A673 (cell line): ENCODE results near the gene ECI2.

ENCODE experiments used
- EZH2 ChIP-seq: fragments of 200-600 bp; sonication (generic); IDR thresholded peaks from 2 replicates; pipeline ENCODE4 v1.6.1; 2017; ENCODE audit warnings: borderline replicate concordance, low read depth, mild to moderate bottlenecking, mixed read lengths, antibody characterized with exemption, low read length; ENCODE audit not compliant: poor library complexity, severe bottlenecking
- TF ChIP-seq, protein P1 (sequence below): fragments of 300-800, 200-600 bp; sonication (generic); conservative IDR thresholded peaks from 2 replicates; pipeline ENCODE4 v1.5.1; 2017; ENCODE audit warnings: low read depth, mild to moderate bottlenecking, antibody characterized with exemption, low read length, moderate library complexity, mixed read lengths

DNA sequence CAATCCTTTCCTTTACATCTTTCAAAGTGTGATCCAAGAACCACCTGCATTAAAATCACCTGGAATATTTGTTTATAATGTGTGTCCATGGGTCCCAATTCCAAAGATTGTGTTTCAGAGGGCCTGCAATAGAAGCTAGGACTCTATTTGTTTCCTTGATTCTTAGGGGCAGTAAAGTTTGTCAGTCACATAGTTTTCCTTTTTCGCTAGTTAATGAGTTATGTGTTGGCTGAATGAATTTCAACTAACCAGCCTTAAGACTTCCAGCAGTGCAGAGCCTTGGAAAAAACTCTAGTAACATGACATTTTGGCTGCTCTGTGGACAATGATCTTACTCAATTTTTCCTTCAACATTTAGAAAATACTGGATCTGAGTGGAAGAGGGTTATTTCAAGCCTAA, 67.7 kb downstream of the ECI2 start:
- TF ChIP-seq, protein P1, sequence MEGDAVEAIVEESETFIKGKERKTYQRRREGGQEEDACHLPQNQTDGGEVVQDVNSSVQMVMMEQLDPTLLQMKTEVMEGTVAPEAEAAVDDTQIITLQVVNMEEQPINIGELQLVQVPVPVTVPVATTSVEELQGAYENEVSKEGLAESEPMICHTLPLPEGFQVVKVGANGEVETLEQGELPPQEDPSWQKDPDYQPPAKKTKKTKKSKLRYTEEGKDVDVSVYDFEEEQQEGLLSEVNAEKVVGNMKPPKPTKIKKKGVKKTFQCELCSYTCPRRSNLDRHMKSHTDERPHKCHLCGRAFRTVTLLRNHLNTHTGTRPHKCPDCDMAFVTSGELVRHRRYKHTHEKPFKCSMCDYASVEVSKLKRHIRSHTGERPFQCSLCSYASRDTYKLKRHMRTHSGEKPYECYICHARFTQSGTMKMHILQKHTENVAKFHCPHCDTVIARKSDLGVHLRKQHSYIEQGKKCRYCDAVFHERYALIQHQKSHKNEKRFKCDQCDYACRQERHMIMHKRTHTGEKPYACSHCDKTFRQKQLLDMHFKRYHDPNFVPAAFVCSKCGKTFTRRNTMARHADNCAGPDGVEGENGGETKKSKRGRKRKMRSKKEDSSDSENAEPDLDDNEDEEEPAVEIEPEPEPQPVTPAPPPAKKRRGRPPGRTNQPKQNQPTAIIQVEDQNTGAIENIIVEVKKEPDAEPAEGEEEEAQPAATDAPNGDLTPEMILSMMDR: no peak
- no peak for TF ChIP-seq EZH2
